Measurements from ENCODE around the gene RAP1GDS1.

DNA sequence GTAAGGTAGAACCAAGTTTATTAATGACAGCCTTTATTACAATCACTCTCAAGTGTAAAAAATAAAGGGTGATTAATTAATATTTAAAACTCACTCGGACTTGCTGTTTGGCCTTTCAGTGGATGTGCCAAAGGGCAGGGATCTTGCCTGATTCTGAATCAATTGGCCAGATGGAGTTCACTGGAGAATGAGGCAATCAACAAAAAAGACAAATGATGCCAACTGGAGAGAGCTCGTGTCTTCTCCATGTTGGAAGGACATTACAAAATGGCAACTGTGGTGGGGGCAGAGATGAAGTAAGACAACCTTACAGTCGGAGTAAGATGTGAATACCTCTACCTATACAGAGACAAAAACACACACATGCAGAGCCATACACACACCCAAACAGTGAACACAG is 209.2 kb downstream of the RAP1GDS1 start:
- TF ChIP-seq, protein P1, sequence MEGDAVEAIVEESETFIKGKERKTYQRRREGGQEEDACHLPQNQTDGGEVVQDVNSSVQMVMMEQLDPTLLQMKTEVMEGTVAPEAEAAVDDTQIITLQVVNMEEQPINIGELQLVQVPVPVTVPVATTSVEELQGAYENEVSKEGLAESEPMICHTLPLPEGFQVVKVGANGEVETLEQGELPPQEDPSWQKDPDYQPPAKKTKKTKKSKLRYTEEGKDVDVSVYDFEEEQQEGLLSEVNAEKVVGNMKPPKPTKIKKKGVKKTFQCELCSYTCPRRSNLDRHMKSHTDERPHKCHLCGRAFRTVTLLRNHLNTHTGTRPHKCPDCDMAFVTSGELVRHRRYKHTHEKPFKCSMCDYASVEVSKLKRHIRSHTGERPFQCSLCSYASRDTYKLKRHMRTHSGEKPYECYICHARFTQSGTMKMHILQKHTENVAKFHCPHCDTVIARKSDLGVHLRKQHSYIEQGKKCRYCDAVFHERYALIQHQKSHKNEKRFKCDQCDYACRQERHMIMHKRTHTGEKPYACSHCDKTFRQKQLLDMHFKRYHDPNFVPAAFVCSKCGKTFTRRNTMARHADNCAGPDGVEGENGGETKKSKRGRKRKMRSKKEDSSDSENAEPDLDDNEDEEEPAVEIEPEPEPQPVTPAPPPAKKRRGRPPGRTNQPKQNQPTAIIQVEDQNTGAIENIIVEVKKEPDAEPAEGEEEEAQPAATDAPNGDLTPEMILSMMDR (IDR thresholded peaks at IDR 0.05): no peak
- TF ChIP-seq POLR2A (IDR thresholded peaks at IDR 0.05): no peak
